GM18526 (cell line): ENCODE results near the gene DOK5.

Source experiments
- POLR2A ChIP-seq: IDR thresholded peaks from 3 replicates; pipeline ENCODE4 v1.6.1; 2011; ENCODE audit not compliant: insufficient read length; ENCODE audit errors: extremely low read depth

Gene DOK5

GRCh38 chr20:54605319-54605718 lies 129.9 kb downstream of the DOK5 start:
- TF ChIP-seq POLR2A = no peak

GRCh38 chr20:54606380-54606779 lies 131.0 kb downstream of the DOK5 start:
- TF ChIP-seq POLR2A = no peak

DNA sequence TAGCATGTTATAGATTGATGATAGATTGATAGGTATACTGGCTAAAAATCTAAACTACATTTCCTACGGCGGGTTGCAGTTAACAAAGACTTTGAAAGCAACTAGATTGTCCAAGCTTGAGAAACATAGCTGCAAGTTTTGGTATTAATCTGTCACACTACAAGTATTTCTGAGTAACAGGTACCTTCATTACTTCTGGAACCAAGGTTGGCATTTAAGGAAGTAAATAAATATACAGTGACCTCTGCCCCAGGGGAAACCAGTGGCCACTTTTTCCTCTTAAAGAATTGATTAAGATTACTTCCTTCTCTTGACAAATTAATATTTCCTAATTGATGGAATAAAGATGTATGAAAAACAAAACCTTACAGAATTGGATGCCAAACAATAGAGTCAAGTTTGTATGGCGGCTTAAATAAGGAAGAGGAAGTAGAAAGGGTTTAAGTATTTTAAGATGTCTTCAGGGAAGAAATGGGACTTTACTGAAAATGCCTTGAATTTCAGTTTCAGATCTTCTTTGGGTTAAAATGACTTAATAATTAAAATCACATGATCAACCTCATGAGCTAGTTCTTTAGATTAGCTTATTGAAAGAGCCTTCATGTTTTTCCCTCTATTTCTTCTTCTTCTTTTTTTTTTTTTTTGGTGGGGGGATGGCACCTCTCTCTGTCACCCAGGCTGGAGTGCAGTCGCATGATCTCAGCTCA lies 132.8 kb downstream of the DOK5 start:
- TF ChIP-seq POLR2A = no peak

- no peak for TF ChIP-seq POLR2A
These were observed 133.6 kb downstream of the DOK5 start for GRCh38 chr20:54608943-54609342.

GRCh38 chr20:54611708-54612412 lies 136.5 kb downstream of the DOK5 start:
- no peak for TF ChIP-seq POLR2A

- no peak for TF ChIP-seq POLR2A
These were observed 143.0 kb downstream of the DOK5 start for GRCh38 chr20:54618412-54618811.

- TF ChIP-seq POLR2A = no peak
These were observed 143.8 kb downstream of the DOK5 start for GRCh38 chr20:54619181-54619580.

- no peak for TF ChIP-seq POLR2A
These were observed 144.3 kb downstream of the DOK5 start for GRCh38 chr20:54619682-54620081.

DNA sequence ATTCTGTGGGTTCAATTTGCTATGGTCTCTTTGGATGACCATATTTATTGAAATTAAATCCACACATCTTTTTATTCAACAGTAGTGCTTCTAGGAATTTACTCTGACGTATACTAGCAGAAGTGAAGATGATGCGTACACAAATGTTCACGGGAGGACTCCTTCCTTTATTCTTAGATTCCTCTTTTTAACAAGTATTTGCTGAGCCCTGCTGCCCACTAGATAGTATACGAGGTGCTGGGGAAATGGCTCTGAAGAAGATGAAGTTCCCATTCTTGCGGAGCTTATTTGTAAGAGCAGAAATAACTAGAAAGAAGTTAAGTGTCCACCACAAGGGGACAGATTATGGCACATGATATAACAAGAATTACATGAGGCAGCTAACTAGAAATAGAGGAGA lies 145.2 kb downstream of the DOK5 start:
- TF ChIP-seq POLR2A = no peak

DNA sequence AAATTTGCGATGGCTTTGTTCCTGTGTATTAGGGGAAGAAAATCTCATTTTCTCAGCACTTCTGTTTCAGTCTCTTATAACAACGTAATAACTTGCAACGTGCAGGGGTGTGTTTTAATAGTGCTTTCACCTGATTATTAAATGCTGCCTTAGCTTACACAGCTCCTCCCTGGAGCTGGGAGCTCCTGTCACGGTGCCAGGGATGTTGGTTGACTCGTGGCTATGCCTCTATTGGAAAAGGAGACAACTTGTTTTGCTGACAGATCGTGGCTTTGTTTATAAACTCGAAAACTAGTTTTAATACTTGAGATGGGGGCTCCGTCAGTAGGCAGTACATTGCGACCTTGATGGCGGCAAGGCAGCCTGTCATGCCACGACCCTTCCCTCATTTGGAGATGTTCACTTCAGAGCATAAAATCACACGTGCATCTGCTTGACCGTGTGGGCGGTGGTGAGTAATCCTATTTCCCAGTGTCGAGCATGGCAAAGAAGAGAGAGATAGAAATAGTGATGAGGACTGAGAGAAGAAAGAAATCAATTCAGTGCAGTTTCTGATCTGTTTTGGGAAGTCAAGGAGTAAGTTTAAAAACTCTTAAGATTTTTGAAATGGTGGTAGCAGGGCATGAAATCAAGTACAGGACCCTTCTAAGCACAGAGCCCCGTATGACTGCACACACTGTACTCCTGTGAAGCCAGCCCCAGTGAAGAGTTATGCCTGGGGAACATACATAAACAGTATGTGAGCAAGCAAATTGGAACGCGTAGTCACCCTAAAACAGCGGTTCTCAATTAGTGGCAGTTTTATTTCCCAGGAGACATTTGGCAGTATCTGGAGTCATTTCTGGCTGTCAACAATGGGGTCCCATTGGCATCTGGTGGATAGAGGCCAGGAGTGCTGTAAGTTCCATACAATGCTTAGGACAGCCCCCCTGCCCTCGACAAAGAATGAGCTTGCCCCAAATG lies 147.2 kb downstream of the DOK5 start:
- no peak for TF ChIP-seq POLR2A

GRCh38 chr20:54623991-54624569 lies 148.7 kb downstream of the DOK5 start:
- TF ChIP-seq POLR2A = no peak

DNA sequence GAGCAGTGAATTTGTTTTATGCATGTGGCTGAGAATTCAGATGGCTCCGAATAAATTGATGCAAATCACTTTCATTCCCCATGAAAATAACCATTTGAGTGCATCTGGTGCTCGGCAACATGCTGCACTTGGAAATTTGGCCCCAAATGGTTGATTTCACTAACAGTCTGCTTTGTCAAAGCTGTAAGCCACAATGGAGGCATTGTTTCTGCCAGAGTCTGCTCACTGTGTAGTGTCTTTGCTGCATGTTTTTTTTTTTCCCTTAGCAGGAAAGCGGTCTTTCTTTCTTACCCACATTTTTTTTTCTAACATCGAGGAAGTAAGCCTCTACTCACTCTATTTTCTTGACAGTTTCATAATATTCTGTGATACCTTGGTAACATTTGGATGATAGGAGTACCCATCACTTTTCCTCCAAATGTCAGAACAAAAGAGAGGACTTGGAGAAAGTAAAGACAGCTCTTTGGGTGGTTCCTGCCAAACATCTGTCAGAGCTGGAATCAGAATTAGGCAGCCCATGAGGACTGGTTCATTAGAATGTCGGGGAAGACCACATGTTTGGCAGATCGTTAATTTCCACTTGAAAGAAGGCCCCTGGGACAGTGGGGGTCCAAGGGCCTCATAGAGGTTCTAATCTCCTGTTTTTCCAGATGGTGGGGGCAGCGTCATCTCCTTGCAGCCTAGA lies 149.5 kb downstream of the DOK5 start:
- no peak for TF ChIP-seq POLR2A

GRCh38 chr20:54625497-54625896 lies 150.1 kb downstream of the DOK5 start:
- no peak for TF ChIP-seq POLR2A

- TF ChIP-seq POLR2A = no peak
These were observed 150.7 kb downstream of the DOK5 start for GRCh38 chr20:54626126-54626525.

- no peak for TF ChIP-seq POLR2A
These were observed 154.2 kb downstream of the DOK5 start for GRCh38 chr20:54629632-54630031.

DNA sequence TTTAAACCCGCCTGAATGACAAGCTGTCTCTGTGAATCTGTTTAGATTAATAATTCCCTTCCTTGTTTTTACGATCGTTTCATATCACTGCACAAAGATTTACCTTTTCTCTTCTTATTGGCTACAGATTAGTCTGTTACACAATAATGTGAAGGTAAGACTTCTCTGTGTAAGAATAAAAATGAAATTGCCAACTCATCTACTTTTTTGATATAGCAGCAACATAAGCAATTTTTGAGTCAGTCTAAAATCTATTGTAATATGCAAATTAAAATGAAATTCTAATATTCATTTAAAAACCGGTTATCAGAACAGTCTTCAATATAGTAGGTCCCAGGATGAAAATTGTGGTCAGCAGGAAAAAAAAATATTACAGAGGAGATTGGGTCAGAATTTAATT lies 155.2 kb downstream of the DOK5 start:
- no peak for TF ChIP-seq POLR2A
